Upper lobe of left lung (tissue), 6 donors: ENCODE measurements around the gene NUDT3. TPM values are rescaled to one million over a fixed set of nuclear protein-coding genes. Genes with fewer than 3 reads are reported as not detected.
A peak's percentile ranks its signal among the peaks of the same experiment; 100 is the strongest.
"Not testable (repeated sequence)": the region's sequence is repeated elsewhere in the genome, so short reads cannot be mapped to it uniquely, and the experiment has no call there.

Experiments
- ATAC-seq, 2 donors: fragments of 200-7000 bp; cut with Tn5 transposase; one replicate each; pipeline ENCODE4 v1.9.1; 2022; ENCODE audit warnings: mild to moderate bottlenecking in 2 of 2, moderate library complexity in 2 of 2; ENCODE audit not compliant: low FRiP score in 2 of 2
- DNase-seq, 2 donors: peaks; one replicate each; pipeline ENCODE4 v3.0.0-alpha.2; 2019 to 2020
- H3K27ac ChIP-seq, 4 donors: fragments of 200-600 bp; sonication (generic); one replicate each; pipeline ENCODE4 v1.5.1; 2016 to 2019
- H3K27me3 ChIP-seq, 4 donors: fragments of 200-600 bp; sonication (generic); one replicate each; pipeline ENCODE4 v1.5.1; 2017 to 2019
- H3K36me3 ChIP-seq, 4 donors: fragments of 200-600 bp; sonication (generic); one replicate each; pipeline ENCODE4 v1.5.1; 2016 to 2019
- H3K4me1 ChIP-seq, 4 donors: fragments of 200-600 bp; sonication (generic); one replicate each; pipeline ENCODE4 v1.5.1; 2018 to 2019
- H3K4me3 ChIP-seq, 4 donors: fragments of 200-600 bp; sonication (generic); one replicate each; pipeline ENCODE4 v1.5.1; 2017 to 2019; ENCODE audit warnings: mild to moderate bottlenecking in 2 of 4, moderate library complexity in 1 of 4
- H3K9me3 ChIP-seq, 4 donors: fragments of 200-600 bp; sonication (generic); one replicate each; pipeline ENCODE4 v1.5.1; 2018 to 2019
- CTCF ChIP-seq, 6 experiments: fragments of 450-650 bp in 4 of 6; fragments of 200-600 bp in 2 of 6; sonication (generic) in 2 of 6; IDR thresholded peaks; one replicate each; pipeline ENCODE4 v1.5.1; 2016 to 2019; ENCODE audit warnings: antibody characterized with exemption in 6 of 6
- EP300 ChIP-seq, 4 donors: sonication (generic); formaldehyde crosslinking; IDR thresholded peaks; one replicate each; pipeline ENCODE4 v1.5.1; 2017; ENCODE audit warnings: antibody characterized with exemption in 4 of 4, control low read depth in 2 of 4
- POLR2A ChIP-seq, 4 donors: fragments of 450-650 bp; IDR thresholded peaks; one replicate each; pipeline ENCODE4 v1.5.1; 2016 to 2017; ENCODE audit warnings: antibody characterized with exemption in 4 of 4, mild to moderate bottlenecking in 2 of 4
- POLR2AphosphoS5 ChIP-seq, 2 donors: sonication (generic); formaldehyde crosslinking; IDR thresholded peaks; one replicate each; pipeline ENCODE4 v1.5.1; 2017; ENCODE audit warnings: antibody characterized with exemption in 2 of 2
- WGBS, 2 donors: methylation state at CpG; one replicate each; pipeline ENCODE4 v1.1.5; 2017 to 2018; 5-methylcytosine and 5-hydroxymethylcytosine counted together
- total RNA-seq, 6 donors: library from RNA; depleted of rRNA in 4 of 6; stranded (reverse); fragments of >200 nt in 4 of 6; gene quantifications; one replicate each; pipeline versions ENCODE4 v1.1.0 to v1.2.1, GENCODE V29; 2016 to 2021
- donor health status: DM: no; HTN: no; CAD: no; lungs with moderate emphysema.
- donor health status: DM: no; HTN: yes; CAD: no; lungs with severe emphysema.

Gene NUDT3
- total RNA-seq, 6 donors from 2014 or later = 15.1 to 32.7 (median 26.0) TPM

- no peaks in the 10 kb centered on the region for H3K27me3 ChIP-seq
- H3K4me1 ChIP-seq = peaks cover 16 to 36% (median 25%) of the 10 kb centered on the region in 4 donors
- H3K4me3 ChIP-seq = no peak overlapping the region
- H3K9me3 ChIP-seq = no peaks in the 10 kb centered on the region
- DNase-seq (no peak), ATAC-seq (no peak)
- TF ChIP-seq POLR2A (IDR thresholded peaks at IDR 0.05) = no peak
- no peak for TF ChIP-seq EP300 (IDR thresholded peaks at IDR 0.05)
- TF ChIP-seq CTCF (IDR thresholded peaks at IDR 0.05) = no peak
- TF ChIP-seq POLR2AphosphoS5 (IDR thresholded peaks at IDR 0.05) = no peak
- no peak overlapping the region for H3K27ac ChIP-seq
- WGBS, 2 donors = 58 to 80% methylated on average over 3 of the region's 3 CpGs
- H3K36me3 ChIP-seq = no peaks in the 10 kb centered on the region
These were observed 57.6 kb downstream of the NUDT3 start for GRCh38 chr6:34334796-34335416.

GRCh38 chr6:34333858-34334257 is 58.6 kb downstream of the NUDT3 start:
- ATAC-seq = no peak
- 90 to 93% methylated on average over 6 of the region's 6 CpGs for WGBS, 2 donors
- Histone ChIP-seq H3K27me3 (no peaks in the 10 kb centered on the region), H3K4me1 (peaks cover 14 to 29% (median 16%) of the 10 kb centered on the region in 4 donors), H3K9me3 (no peaks in the 10 kb centered on the region), H3K36me3 (no peaks in the 10 kb centered on the region), H3K4me3 (no peak overlapping the region), H3K27ac (no peak overlapping the region)
- no peak for DNase-seq
- no peak for TF ChIP-seq POLR2AphosphoS5 (IDR thresholded peaks at IDR 0.05)
- TF ChIP-seq CTCF (IDR thresholded peaks at IDR 0.05) = no peak
- no peak for TF ChIP-seq EP300 (IDR thresholded peaks at IDR 0.05)
- no peak for TF ChIP-seq POLR2A (IDR thresholded peaks at IDR 0.05)

- no peaks in the 10 kb centered on the region for H3K27me3 ChIP-seq
- H3K4me3 ChIP-seq = no peak overlapping the region
- 64 to 74% methylated on average over 6 of the region's 6 CpGs for WGBS, 2 donors
- H3K9me3 ChIP-seq = no peaks in the 10 kb centered on the region
- peak in 1 of 2 donors; percentile 34 for DNase-seq
- H3K27ac ChIP-seq = peak overlapping the region in 2 of 4 donors; percentile 2 to 7
- ATAC-seq = peak in 1 of 2 donors; percentile 64
- no peaks in the 10 kb centered on the region for H3K36me3 ChIP-seq
- H3K4me1 ChIP-seq = peaks cover 2 to 16% (median 9%) of the 10 kb centered on the region in 4 donors
- TF ChIP-seq EP300 (IDR thresholded peaks at IDR 0.05) (no peak), CTCF (IDR thresholded peaks at IDR 0.05) (no peak), POLR2A (IDR thresholded peaks at IDR 0.05) (no peak), POLR2AphosphoS5 (IDR thresholded peaks at IDR 0.05) (no peak)
These were observed 59.9 kb downstream of the NUDT3 start for GRCh38 chr6:34332251-34333198.

GRCh38 chr6:34331371-34332050 is 61.0 kb downstream of the NUDT3 start:
- TF ChIP-seq POLR2AphosphoS5 (IDR thresholded peaks at IDR 0.05) = no peak
- TF ChIP-seq EP300 (IDR thresholded peaks at IDR 0.05) = no peak
- Histone ChIP-seq H3K9me3 (no peaks in the 10 kb centered on the region), H3K27me3 (no peaks in the 10 kb centered on the region), H3K4me3 (no peak overlapping the region), H3K27ac (peak overlapping the region in 1 of 4 donors; percentile 8), H3K4me1 (peaks cover 0 to 11% (median 4%) of the 10 kb centered on the region in 4 donors), H3K36me3 (no peaks in the 10 kb centered on the region)
- 56 to 62% methylated on average over 7 of the region's 7 CpGs for WGBS, 2 donors
- ATAC-seq (no peak), DNase-seq (no peak)

GRCh38 chr6:34329814-34330213 is 62.7 kb downstream of the NUDT3 start:
- DNase-seq, H3K27ac ChIP-seq, H3K4me3 ChIP-seq, H3K36me3 ChIP-seq, H3K27me3 ChIP-seq, ATAC-seq, H3K9me3 ChIP-seq: not testable (repeated sequence)
- peaks cover 0 to 11% (median 4%) of the 10 kb centered on the region in 4 donors for H3K4me1 ChIP-seq
- WGBS, 2 donors = 97 to 98% methylated on average over 3 of the region's 3 CpGs
